ENCODE data around the gene FOXL3. TPM values are rescaled to one million over a fixed set of nuclear protein-coding genes. Genes with fewer than 3 reads are reported as not detected.

FOXL3 gene
- polyA plus RNA-seq, 3 donors: not detected

GRCh38 chr7:297611-298374, 7.8 kb downstream of the FOXL3 start:
- Histone ChIP-seq H3K27me3 (ENCODE audit: control insufficient read depth in 2 of 2, insufficient read depth in 2 of 2, low read length in 2 of 2) (no peaks in the 10 kb centered on the region), H3K36me3 (replicated peaks in 1 of 2; ENCODE audit: control insufficient read depth in 1 of 2, insufficient read depth in 2 of 2, low read length in 2 of 2) (no peaks in the 10 kb centered on the region), H3K4me3 (replicated peaks in 1 of 3; ENCODE audit: low read depth in 2 of 3, low read length in 3 of 3) (no peak overlapping the region), H3K79me2 (ENCODE audit: insufficient read depth, low read length) (no peaks in the 10 kb centered on the region), H4K20me1 (ENCODE audit: insufficient read depth, low read length) (no peaks in the 10 kb centered on the region), H3K4me1 (ENCODE audit: control insufficient read depth in 1 of 2, insufficient read depth in 2 of 2, low read length in 2 of 2) (no peaks in the 10 kb centered on the region), H2AFZ (ENCODE audit: insufficient read depth, low read depth, low read length, poor library complexity, severe bottlenecking) (no peak overlapping the region), H3K27ac (ENCODE audit: low read depth in 1 of 2, low read length in 2 of 2) (no peak overlapping the region), H3K4me2 (replicated peaks; ENCODE audit: extremely low read depth, low read length, poor library complexity, severe bottlenecking) (no peak overlapping the region), H3K9ac (ENCODE audit: insufficient read depth, low read length, poor library complexity, severe bottlenecking) (no peak overlapping the region), H3K9me3 (replicated peaks in 1 of 2; ENCODE audit: control insufficient read depth in 1 of 2, insufficient read depth in 1 of 2, low read length in 2 of 2) (no peaks in the 10 kb centered on the region)
- 93% methylated on average over 22 of the region's 24 CpGs for WGBS (ENCODE audit: insufficient coverage)
- intact Hi-C loops (cut with micrococcal nuclease): no loop called here
- DNase-seq: no peak
- no peaks in the 10 kb centered on the region for H3K4me1 Mint-ChIP-seq
- no peak overlapping the region for H3K27ac Mint-ChIP-seq
- peaks cover 8 to 20% (median 10%) of the 10 kb centered on the region in 3 donors for H3K27me3 Mint-ChIP-seq (ENCODE audit: low read depth in 3 of 3)
- no peak overlapping the region for H3K4me3 Mint-ChIP-seq
- no peak for TF ChIP-seq CTCF (IDR thresholded peaks at IDR 0.05)
- H3K36me3 Mint-ChIP-seq: no peaks in the 10 kb centered on the region
- no peaks in the 10 kb centered on the region for H3K9me3 Mint-ChIP-seq

GRCh38 chr7:298375-298702, 8.4 kb downstream of the FOXL3 start:
- 90% methylated on average over 14 of the region's 15 CpGs for WGBS (ENCODE audit: insufficient coverage)
- Histone ChIP-seq H3K4me1 (ENCODE audit: control insufficient read depth in 1 of 2, insufficient read depth in 2 of 2, low read length in 2 of 2) (no peaks in the 10 kb centered on the region), H3K9me3 (replicated peaks in 1 of 2; ENCODE audit: control insufficient read depth in 1 of 2, insufficient read depth in 1 of 2, low read length in 2 of 2) (no peaks in the 10 kb centered on the region), H3K27ac (ENCODE audit: low read depth in 1 of 2, low read length in 2 of 2) (no peak overlapping the region), H3K9ac (ENCODE audit: insufficient read depth, low read length, poor library complexity, severe bottlenecking) (no peak overlapping the region), H2AFZ (ENCODE audit: insufficient read depth, low read depth, low read length, poor library complexity, severe bottlenecking) (no peak overlapping the region), H3K4me3 (replicated peaks in 1 of 3; ENCODE audit: low read depth in 2 of 3, low read length in 3 of 3) (no peak overlapping the region), H4K20me1 (ENCODE audit: insufficient read depth, low read length) (no peaks in the 10 kb centered on the region), H3K79me2 (ENCODE audit: insufficient read depth, low read length) (no peaks in the 10 kb centered on the region), H3K36me3 (replicated peaks in 1 of 2; ENCODE audit: control insufficient read depth in 1 of 2, insufficient read depth in 2 of 2, low read length in 2 of 2) (no peaks in the 10 kb centered on the region), H3K4me2 (replicated peaks; ENCODE audit: extremely low read depth, low read length, poor library complexity, severe bottlenecking) (no peak overlapping the region), H3K27me3 (ENCODE audit: control insufficient read depth in 2 of 2, insufficient read depth in 2 of 2, low read length in 2 of 2) (no peaks in the 10 kb centered on the region)
- TF ChIP-seq CTCF (IDR thresholded peaks at IDR 0.05): no peak
- no peaks in the 10 kb centered on the region for H3K9me3 Mint-ChIP-seq
- H3K4me1 Mint-ChIP-seq: no peaks in the 10 kb centered on the region
- peaks cover 6 to 15% (median 7%) of the 10 kb centered on the region in 3 donors for H3K27me3 Mint-ChIP-seq (ENCODE audit: low read depth in 3 of 3)
- no peaks in the 10 kb centered on the region for H3K36me3 Mint-ChIP-seq
- no peak overlapping the region for H3K27ac Mint-ChIP-seq
- H3K4me3 Mint-ChIP-seq: no peak overlapping the region
- intact Hi-C loops (cut with micrococcal nuclease): no loop called here
- no peak for DNase-seq
